Measurements from ENCODE around the gene RPRD1A.

DNA sequence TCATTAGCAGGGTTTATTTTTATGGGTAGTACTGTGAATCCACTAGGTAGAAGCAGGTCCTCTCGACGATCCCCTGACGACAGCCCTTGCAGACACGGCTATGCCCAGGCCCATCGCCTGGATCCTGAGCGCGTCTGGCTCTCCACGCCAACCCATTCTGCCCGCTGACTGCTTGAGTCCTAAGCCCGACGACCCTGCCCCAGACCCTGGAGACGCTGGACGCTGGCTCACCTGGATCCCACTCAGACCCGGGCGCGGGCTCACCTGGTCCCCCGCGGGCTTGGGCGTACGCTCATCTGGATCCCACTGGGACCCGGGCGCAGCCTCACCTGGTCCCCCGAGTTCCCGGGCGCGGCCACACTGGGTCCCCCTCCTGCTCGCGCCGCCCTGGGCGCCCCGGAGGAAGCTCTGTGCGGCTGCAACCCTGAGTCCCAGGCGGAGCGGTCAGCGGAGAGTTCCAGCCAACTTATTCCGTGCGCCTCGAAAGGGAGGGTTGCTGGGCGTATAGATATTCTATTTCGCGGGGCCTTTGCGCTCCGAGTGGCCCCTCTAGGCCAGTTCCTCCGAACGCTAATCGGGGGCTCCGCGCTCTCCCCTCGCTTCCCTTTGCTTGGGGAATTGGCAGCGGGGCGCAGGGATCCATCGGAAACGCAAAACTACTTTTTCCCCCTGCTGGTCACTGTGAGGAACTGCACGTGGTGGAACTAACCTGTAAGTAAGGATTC is 117.3 kb downstream of the RPRD1A start:
- TF ChIP-seq, protein P1, sequence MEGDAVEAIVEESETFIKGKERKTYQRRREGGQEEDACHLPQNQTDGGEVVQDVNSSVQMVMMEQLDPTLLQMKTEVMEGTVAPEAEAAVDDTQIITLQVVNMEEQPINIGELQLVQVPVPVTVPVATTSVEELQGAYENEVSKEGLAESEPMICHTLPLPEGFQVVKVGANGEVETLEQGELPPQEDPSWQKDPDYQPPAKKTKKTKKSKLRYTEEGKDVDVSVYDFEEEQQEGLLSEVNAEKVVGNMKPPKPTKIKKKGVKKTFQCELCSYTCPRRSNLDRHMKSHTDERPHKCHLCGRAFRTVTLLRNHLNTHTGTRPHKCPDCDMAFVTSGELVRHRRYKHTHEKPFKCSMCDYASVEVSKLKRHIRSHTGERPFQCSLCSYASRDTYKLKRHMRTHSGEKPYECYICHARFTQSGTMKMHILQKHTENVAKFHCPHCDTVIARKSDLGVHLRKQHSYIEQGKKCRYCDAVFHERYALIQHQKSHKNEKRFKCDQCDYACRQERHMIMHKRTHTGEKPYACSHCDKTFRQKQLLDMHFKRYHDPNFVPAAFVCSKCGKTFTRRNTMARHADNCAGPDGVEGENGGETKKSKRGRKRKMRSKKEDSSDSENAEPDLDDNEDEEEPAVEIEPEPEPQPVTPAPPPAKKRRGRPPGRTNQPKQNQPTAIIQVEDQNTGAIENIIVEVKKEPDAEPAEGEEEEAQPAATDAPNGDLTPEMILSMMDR (optimal IDR thresholded peaks at IDR 0.05 in 1 of 3, IDR thresholded peaks at IDR 0.05 in 1 of 3, conservative IDR thresholded peaks at IDR 0.05 in 1 of 3; ENCODE audit: extremely low read depth in 1 of 3, insufficient read depth in 2 of 3, low read length in 3 of 3) = peak; percentile 82 to 94 (median 84)
- TF ChIP-seq EZH2 (IDR thresholded peaks at IDR 0.05; ENCODE audit: low read length) = no peak

All from keratinocyte (primary cell).